GM18498 (cell line): ENCODE results near the gene CTNNA2.

ENCODE experiments used
- ATAC-seq: cut with Tn5 transposase; IDR thresholded peaks from one replicate; pipeline ENCODE4 v1.9.1; 2021; ENCODE audit warnings: mild to moderate bottlenecking, moderate library complexity; ENCODE audit not compliant: unreplicated experiment

Gene CTNNA2

GRCh38 chr2:79780781-79781180 lies 267.9 kb downstream of the CTNNA2 start:
- ATAC-seq = no peak

DNA sequence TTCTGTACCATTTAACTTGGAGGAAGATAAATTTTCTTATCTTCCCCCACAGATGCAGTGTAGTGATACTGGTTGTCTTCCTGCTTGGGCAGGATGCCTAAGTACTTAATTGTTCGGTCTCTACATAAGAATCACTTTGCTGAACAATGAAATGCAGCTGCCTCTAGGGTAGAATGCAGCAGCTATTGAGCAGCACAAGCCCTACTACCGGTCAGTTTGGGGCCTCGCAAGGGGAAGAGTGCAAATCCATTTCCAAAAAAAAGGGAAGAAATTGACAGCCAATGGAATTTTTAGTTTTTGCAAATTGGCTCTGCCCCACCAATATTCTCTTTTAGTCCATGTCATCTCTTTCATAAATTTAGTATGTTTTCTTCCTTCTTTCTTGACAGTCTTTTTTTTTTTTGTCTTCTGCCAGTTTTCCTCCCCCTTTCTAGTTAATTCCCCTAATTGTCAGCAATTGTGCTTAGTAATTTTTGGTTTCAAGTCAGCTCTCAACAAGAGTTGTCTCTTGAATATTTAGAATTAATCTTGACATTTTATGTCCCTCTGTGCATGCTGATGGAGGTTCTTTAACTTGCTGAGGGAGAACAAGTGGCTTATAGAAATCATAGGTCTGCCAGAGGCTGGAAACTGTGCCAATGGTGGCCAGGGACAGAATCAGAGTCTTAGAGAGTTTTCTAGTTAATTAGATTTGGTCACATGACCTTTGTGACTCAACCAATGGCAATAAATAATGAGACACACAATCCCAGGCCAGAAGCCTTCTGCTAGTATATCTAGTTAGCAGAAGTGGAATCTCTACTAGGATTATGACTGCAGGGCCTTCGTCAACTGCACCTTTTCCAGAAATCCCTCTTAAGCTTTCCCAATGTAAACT lies 270.0 kb downstream of the CTNNA2 start:
- ATAC-seq = no peak

DNA sequence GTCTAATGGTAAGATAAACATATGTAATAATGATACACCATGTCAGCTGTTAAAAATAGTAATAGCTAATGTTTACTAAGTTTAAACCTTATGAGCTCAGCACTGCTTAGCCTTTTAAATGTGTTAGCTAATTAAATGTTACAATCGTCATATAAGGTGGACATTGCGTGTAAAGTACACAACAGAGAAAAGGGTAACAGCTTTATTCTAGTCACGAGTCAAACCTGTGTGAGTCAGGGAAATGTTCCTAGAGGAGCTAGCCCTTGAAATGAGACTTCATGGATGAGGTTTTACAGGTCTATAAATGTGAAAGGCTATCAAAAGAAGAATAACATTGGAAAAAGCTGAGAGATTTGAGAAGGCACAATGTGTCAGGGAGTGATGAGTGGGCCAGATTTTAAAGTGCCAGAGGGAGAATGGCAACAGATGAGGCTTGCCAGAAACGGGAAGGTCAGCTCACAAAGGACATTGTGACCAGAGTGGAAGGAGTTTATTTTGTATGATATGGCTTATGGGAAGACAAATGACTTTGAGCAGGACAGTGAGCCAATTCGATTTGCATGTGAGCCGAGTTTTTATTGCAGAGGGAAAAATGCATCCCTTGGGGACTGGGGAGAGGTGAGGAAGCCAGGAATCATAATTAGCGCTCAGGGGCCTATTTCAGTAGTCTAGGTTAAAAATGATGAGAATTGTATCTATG lies 276.3 kb downstream of the CTNNA2 start:
- ATAC-seq = no peak

GRCh38 chr2:79789811-79790210 lies 277.0 kb downstream of the CTNNA2 start:
- no peak for ATAC-seq

- no peak for ATAC-seq
These were observed 279.2 kb downstream of the CTNNA2 start for GRCh38 chr2:79792090-79792489.

DNA sequence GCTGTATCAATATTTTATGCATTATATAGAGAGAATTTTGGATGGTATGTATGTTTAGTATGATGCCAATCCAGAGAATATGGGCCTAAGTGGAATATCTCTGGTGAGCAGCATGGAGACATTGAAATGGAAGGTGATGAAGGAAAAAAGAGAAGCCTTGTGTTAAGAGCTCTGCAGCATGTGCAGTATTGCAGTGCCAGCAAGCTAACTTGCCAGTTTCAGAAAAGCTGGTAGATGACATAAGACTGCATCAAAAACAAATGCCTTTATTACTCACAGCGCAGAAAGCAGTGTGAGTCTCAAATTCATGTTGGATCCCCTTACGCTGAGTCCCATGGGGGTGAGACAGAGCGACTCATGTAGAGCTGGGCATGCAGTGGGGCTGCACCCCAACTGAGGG lies 280.2 kb downstream of the CTNNA2 start:
- no peak for ATAC-seq

DNA sequence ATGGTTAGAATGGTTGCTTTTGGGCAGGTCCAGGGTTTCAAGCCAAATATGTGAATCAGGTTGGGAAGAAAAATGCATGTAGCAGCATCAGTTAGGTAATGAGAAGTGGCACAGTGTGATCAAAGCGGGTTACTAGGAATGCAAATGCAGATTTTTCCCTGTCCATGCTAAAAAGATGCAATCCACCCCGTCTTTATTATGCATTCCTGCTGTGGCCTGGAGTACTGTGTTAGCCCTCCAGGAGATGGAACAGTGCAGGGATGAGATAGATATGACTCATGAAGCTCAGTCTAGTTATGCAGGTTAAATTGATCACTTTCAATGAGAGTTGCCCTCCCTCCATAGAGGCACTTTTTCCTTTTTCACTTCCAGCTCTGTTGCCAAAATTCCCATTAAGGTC lies 283.8 kb downstream of the CTNNA2 start:
- ATAC-seq = no peak

DNA sequence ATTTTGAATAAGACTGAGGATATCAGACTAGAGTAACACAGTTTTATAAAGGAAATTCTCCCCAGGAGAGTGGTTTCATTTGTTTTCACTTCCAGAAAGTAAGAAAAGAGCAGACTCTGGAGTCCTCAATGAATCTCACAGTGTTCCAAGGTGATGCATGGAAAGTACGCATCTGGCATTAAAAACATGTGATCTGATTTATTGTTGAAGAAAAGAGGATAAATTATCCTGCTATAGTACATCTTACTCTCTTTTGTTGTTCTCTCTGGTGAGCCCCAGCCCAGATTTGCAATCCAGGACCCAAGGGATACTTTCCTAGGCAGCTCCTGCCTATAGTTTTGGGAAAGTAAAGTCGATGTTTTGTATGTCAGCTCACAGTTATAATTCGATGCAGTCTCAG lies 285.9 kb downstream of the CTNNA2 start:
- no peak for ATAC-seq

- no peak for ATAC-seq
These were observed 286.9 kb downstream of the CTNNA2 start for GRCh38 chr2:79799729-79800128.

- ATAC-seq = no peak
These were observed 288.2 kb downstream of the CTNNA2 start for GRCh38 chr2:79801082-79801481.

DNA sequence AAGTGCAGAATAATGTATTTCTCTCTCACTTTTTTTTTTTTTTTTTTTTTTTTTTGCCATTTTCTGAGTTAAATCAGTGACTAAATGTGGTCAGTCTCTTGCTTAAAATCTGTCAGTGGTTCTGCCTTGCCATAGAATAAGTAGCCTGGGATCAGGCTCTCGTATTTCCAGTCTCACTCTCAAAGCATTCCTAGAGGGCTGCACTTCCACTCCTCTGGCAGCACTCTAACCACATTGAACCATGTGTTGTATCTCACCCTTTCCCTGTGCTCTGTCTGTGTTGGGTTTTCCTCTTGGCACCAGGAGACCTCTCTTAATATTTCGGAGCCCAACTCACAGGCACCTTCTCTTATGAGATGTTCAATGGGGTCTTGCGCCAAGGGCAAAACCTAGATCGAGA lies 304.4 kb downstream of the CTNNA2 start:
- ATAC-seq = no peak

DNA sequence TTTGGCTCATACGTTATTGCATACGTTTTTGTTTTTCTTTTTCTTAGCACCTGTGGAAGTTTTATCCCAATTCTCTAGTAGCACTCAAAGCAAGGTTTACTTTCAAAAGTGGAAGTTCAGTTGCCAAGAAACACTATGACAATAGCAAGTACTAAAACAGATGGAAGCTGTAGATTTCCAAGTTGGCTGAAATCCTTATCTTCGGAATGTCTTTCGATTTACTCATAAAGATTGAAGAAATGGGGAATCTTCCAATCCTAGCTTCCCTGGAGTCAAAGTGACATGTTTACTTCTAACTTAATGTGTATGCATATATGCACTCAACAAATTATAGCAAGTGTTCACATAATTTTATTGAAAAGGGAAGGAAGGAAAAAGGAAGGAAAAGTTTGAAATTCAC lies 307.4 kb downstream of the CTNNA2 start:
- no peak for ATAC-seq

DNA sequence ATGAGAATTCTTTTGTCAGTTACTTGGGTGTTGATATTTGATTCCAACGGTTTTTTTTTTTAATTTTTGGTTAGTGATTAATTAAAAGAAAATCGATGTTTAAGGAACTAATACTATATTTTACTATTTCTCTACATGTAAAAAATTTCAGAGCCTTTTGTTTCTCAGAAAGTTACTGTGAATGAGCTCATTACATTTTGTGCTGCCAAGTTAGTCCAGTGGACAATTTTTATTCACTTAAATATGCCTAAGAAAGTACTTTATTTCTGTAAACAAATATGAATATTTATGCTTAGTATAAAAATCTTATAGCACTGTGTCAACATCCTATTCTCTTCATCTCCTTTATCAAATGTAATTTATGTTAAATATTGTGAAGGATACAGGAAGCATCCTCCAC lies 309.3 kb downstream of the CTNNA2 start:
- ATAC-seq = no peak

DNA sequence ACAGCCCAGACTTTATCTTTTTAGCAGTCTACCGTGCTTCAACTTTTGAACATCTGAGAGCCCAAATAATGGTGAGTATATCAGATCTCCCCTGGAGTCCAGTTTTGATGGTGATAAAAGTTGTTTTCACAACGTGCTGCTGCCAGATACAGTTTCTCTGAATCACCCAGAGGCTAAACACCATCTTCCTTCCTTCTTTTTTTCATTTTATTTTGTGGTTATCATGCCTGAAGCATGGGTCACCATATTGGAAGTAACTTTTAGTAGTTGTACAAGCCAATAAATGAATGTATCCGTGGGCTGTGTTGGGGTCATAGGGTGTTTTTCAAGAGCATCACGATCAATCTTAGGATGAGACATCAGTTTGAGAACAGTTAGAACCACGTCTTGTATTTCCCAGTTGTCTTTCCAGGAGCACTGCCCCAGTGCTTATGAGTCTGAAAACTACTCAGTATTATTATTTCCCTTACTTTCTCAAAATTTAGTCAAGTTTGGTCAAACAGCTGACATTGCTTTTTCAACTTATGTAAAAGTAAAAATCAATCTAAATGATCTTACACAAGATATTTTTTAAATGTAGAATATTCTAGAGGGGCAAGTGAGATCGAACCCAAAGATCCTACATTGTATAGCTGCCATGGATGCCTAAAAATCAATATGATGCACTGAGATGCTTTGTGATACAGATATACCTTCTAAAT lies 311.4 kb downstream of the CTNNA2 start:
- no peak for ATAC-seq

GRCh38 chr2:79827881-79828280 lies 315.0 kb downstream of the CTNNA2 start:
- no peak for ATAC-seq

GRCh38 chr2:79830501-79830900 lies 317.6 kb downstream of the CTNNA2 start:
- ATAC-seq = no peak

DNA sequence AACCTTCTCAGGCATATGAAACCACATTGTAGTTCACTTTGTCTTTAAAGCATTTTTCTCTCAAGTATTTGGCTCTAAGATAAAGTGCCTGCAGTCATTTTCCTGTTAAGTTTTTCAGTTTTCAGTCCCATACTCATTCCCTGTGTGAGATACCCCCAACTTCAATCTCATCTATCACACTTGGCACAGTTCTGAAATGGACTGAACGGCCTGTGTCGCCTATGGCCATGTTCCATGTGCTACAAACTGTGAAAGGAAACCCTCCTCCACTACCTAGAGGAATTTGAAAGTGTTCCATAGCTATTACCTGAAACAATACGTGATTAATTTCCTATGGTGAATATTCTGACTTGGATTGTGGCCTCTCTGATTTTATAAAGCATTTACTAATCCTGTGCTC lies 319.1 kb downstream of the CTNNA2 start:
- ATAC-seq = no peak

GRCh38 chr2:79832511-79833234 lies 319.8 kb downstream of the CTNNA2 start:
- no peak for ATAC-seq

DNA sequence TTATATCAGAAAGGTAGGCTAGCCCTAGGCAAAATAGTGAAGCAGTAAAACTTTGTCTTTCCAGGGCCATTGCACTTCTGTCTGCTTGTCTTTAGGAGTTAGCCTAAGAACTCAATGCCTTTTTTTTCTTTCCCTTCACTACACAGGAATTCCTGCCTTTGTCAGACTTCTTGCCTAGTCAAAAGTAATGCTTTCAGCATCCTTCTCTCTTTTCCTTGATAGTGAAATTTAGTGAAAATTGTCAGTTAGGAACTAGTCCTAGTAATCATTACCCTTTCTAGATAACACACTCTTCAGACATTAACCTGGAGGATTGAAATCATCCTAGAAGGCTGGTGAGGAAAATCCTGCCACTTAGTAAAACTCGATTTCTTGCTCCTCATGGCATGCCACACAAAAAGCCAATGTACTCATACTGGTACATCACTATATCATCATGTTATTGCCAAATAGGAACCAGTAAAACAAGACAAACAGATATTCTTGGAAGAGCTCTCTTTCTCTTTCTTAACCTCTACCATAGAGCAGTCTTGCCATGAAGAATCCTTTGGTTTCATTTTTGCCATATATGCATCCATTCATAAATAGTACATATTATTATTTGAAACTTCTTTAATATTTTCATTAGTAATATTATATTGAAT lies 320.5 kb downstream of the CTNNA2 start:
- ATAC-seq = no peak

DNA sequence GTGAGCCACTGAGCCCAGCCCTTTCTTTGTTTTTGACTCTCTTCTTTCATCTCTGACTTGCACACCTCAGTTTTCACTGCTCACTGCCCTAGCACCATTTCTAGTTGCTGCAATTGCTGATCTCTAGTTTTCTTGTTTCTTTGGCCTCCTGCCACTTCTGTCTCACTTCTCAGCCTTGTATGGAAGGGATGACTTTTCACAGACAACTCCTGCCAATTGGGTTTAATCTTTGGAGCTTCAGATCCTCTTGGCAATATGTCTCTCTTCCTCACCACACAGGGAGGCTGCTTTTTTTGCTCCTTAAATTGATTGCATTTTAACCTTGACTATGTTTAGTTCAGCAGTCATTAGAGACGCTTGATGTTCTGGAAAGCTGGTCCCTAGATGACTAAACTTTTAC lies 323.1 kb downstream of the CTNNA2 start:
- no peak for ATAC-seq

GRCh38 chr2:79844011-79844410 lies 331.2 kb downstream of the CTNNA2 start:
- no peak for ATAC-seq
